Cardiac muscle cell (in vitro differentiated cells and primary cell): ENCODE measurements around the gene FRMD4B. TPM values are rescaled to one million over a fixed set of nuclear protein-coding genes. Genes with fewer than 3 reads are reported as not detected.

Source experiments
- DNase-seq, 2 donors: peaks; one replicate each; pipeline versions ENCODE4 v3.0.0 to v3.0.0-alpha.2; 2010 to 2017; ENCODE audit warnings: low read depth in 1 of 2, low spot score in 1 of 2
- H3K27ac ChIP-seq: fragments of 200-600 bp; sonication (generic); 2 replicates; pipeline ENCODE4 v1.5.1; 2016
- H3K27me3 ChIP-seq: fragments of 200-600 bp; sonication (generic); 2 replicates; pipeline ENCODE4 v1.6.0; 2016; ENCODE audit warnings: control low read depth
- H3K36me3 ChIP-seq: fragments of 200-600 bp; sonication (generic); 2 replicates; pipeline ENCODE4 v1.5.1; 2016; ENCODE audit warnings: control low read depth
- H3K4me1 ChIP-seq: fragments of 200-600 bp; sonication (generic); 2 replicates; pipeline ENCODE4 v1.8.1; 2017; ENCODE audit warnings: low read depth, mild to moderate bottlenecking, mixed run types
- H3K4me3 ChIP-seq: fragments of 200-600 bp; sonication (generic); 2 replicates; pipeline ENCODE4 v1.5.1; 2016; ENCODE audit warnings: mild to moderate bottlenecking
- H3K9me3 ChIP-seq: fragments of 200-600 bp; sonication (generic); 2 replicates; pipeline ENCODE4 v1.5.1; 2017; ENCODE audit warnings: low read depth, mild to moderate bottlenecking, control low read depth
- CTCF ChIP-seq: IDR thresholded peaks from 2 replicates; pipeline ENCODE4 v1.5.1; 2012; ENCODE audit warnings: low read depth, mild to moderate bottlenecking, low read length
- polyA plus RNA-seq: library from polyadenylated mRNA; unstranded; fragments of >200 nt; fragmentation: Nextera tagmentation; extraction: Ambion mirVana; gene quantifications from 2 replicates; pipeline ENCODE4 v1.2.1, GENCODE V29; 2016
- total RNA-seq: library from RNA; depleted of rRNA; stranded (reverse); fragments of >200 nt; gene quantifications from 2 replicates; pipeline ENCODE4 v1.2.3, GENCODE V29; 2016

FRMD4B gene
- total and polyA plus RNA-seq, 2 experiments from 2014 or later = 38.6 to 78.7 TPM

GRCh38 chr3:69426291-69426966, 40.5 kb upstream of the FRMD4B start:
- TF ChIP-seq CTCF = no peak
- Histone ChIP-seq H3K4me3 (no peak overlapping the region), H3K9me3 (no peaks in the 10 kb centered on the region), H3K4me1 (peaks cover 24% of the 10 kb centered on the region), H3K36me3 (no peaks in the 10 kb centered on the region), H3K27me3 (no peaks in the 10 kb centered on the region), H3K27ac (peak overlapping the region; percentile 42)
- no peak for DNase-seq

GRCh38 chr3:69425249-69425648, 39.4 kb upstream of the FRMD4B start:
- H3K4me3 ChIP-seq = no peak overlapping the region
- H3K9me3 ChIP-seq = no peaks in the 10 kb centered on the region
- H3K27ac ChIP-seq = no peak overlapping the region
- H3K4me1 ChIP-seq = peaks cover 13% of the 10 kb centered on the region
- no peaks in the 10 kb centered on the region for H3K27me3 ChIP-seq
- DNase-seq = peak; percentile 44 to 51
- peak; percentile 71 for TF ChIP-seq CTCF
- no peaks in the 10 kb centered on the region for H3K36me3 ChIP-seq

- H3K4me3 ChIP-seq = no peak overlapping the region
- TF ChIP-seq CTCF = no peak
- no peaks in the 10 kb centered on the region for H3K9me3 ChIP-seq
- no peaks in the 10 kb centered on the region for H3K27me3 ChIP-seq
- DNase-seq = peak in 1 of 2 donors; percentile 25
- H3K27ac ChIP-seq = no peak overlapping the region
- H3K36me3 ChIP-seq = no peaks in the 10 kb centered on the region
- H3K4me1 ChIP-seq = peaks cover 12% of the 10 kb centered on the region
Measured at GRCh38 chr3:69423463-69424155, 37.7 kb upstream of the FRMD4B start.

GRCh38 chr3:69422751-69423150, 36.9 kb upstream of the FRMD4B start:
- TF ChIP-seq CTCF = no peak
- peak in 1 of 2 donors; percentile 70 for DNase-seq
- peaks cover 12% of the 10 kb centered on the region for H3K4me1 ChIP-seq
- H3K9me3 ChIP-seq = no peaks in the 10 kb centered on the region
- no peak overlapping the region for H3K4me3 ChIP-seq
- no peaks in the 10 kb centered on the region for H3K36me3 ChIP-seq
- no peaks in the 10 kb centered on the region for H3K27me3 ChIP-seq
- no peak overlapping the region for H3K27ac ChIP-seq

- H3K27ac ChIP-seq = no peak overlapping the region
- no peaks in the 10 kb centered on the region for H3K36me3 ChIP-seq
- no peak overlapping the region for H3K4me3 ChIP-seq
- H3K27me3 ChIP-seq = no peaks in the 10 kb centered on the region
- H3K4me1 ChIP-seq = peaks cover 2% of the 10 kb centered on the region
- no peaks in the 10 kb centered on the region for H3K9me3 ChIP-seq
- peak in 1 of 2 donors; percentile 50 for DNase-seq
- TF ChIP-seq CTCF = no peak
Measured at GRCh38 chr3:69420781-69421520, 35.1 kb upstream of the FRMD4B start.
